Measurements from ENCODE around the gene MEX3B.

DNA sequence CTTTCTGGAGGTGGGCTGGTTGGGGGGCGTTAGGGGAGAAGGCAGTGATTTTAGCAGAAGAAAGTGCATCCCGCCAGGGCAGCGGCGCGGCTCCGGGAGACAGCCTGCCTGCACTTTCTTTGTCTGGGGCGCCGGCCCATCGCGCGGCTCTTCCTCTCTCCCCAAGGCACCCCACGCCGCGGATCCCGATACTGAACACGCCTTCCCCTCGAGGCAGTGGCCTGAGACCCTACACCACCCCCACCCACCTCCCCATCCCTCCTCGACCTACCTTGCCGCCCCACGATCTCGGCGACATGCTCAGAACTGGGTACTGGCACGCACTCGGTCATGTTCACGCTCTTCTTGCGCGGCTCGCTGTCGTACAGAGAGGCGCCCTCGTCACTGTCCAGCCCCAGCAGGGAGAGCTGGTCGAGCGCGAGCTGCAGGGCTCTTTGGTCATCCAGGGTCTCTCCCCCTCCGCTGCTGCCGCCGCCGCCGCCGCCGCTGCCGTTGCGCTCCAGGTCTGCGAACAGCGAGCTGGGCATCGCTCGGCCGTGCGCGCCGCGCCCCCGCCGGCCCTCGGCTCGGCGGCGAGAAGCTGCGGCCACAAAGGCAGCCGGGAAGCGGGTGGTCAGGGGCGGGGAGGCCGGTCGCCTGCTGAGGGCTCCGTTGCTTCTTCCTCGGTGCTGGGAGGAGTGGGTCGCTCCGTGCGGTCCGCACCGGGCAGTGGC, 483 bp downstream of the MEX3B start:
- no peak for TF ChIP-seq ARNT (IDR thresholded peaks at IDR 0.05)
- TF ChIP-seq FOXM1 (IDR thresholded peaks at IDR 0.05; ENCODE audit: borderline replicate concordance) = no peak
- no peak for TF ChIP-seq TARDBP (IDR thresholded peaks at IDR 0.05)
- TF ChIP-seq SP1 (IDR thresholded peaks at IDR 0.05) = no peak
- TF ChIP-seq ELF4 (IDR thresholded peaks at IDR 0.05) = no peak
- no peak for TF ChIP-seq BHLHE40 (IDR thresholded peaks at IDR 0.05; ENCODE audit: borderline replicate concordance)
- peak; percentile 31; the same call in 1 of the 2 replicates for TF ChIP-seq L3MBTL2 (conservative IDR thresholded peaks at IDR 0.05)
- TF ChIP-seq NFRKB (IDR thresholded peaks at IDR 0.05) = no peak
- TF ChIP-seq SUZ12 (IDR thresholded peaks at IDR 0.05) = no peak
- no peak for TF ChIP-seq FOXK2 (IDR thresholded peaks at IDR 0.05)
- TF ChIP-seq CTBP1 (IDR thresholded peaks at IDR 0.05; ENCODE audit: borderline replicate concordance) = no peak

All from HEK293T (cell line).